Cardiac atrium fibroblast (primary cell): ENCODE data around the gene LHFPL5. TPM values are rescaled to one million over a fixed set of nuclear protein-coding genes. Genes with fewer than 3 reads are reported as not detected.

Source experiments
- total RNA-seq: library from RNA; depleted of rRNA; stranded (reverse); fragments of >200 nt; gene quantifications from 2 replicates; pipeline ENCODE4 v1.2.3, GENCODE V29; 2015

Gene LHFPL5
- not detected in 2 replicates for total RNA-seq

DNA sequence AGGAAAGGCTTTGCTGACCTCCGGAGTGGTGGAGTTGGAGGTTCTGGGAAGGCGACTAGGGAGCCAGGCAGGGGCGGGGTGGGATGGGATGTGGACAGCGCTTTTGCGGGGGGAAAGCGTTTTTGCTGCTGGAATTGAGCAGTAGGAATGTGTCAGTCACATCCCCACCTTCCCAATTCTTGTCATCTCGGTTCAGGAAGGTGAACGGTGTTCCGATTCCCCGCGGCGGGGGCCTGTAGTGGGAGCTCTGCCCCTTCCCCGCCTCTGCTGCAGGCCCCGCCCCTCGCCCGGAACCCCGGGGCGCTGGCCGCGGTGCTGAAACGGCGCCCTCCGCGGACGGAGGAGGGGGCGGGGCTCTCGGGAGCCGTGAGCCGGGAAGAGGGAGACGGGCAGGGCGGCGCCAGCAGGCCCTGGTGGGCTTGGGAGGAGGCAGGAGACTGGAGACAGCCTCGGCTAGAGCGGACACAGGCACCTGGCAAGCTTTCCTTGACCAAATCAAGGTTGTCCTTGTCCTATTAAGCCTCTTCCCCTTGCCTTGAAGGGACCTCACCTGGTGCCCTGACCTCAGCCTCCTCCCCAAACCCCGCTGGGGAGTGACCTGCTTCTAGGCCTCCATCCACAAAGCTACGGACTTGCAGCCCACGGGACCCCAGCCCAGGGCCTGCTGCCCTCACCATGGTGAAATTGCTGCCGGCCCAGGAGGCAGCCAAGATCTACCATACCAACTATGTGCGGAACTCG is at the start of gene LHFPL5:
LHFPL5 (plus strand) TSS at position 357 of the 741 bp plus-strand sequence; CDS start at position 676, 319 bp downstream.

DNA sequence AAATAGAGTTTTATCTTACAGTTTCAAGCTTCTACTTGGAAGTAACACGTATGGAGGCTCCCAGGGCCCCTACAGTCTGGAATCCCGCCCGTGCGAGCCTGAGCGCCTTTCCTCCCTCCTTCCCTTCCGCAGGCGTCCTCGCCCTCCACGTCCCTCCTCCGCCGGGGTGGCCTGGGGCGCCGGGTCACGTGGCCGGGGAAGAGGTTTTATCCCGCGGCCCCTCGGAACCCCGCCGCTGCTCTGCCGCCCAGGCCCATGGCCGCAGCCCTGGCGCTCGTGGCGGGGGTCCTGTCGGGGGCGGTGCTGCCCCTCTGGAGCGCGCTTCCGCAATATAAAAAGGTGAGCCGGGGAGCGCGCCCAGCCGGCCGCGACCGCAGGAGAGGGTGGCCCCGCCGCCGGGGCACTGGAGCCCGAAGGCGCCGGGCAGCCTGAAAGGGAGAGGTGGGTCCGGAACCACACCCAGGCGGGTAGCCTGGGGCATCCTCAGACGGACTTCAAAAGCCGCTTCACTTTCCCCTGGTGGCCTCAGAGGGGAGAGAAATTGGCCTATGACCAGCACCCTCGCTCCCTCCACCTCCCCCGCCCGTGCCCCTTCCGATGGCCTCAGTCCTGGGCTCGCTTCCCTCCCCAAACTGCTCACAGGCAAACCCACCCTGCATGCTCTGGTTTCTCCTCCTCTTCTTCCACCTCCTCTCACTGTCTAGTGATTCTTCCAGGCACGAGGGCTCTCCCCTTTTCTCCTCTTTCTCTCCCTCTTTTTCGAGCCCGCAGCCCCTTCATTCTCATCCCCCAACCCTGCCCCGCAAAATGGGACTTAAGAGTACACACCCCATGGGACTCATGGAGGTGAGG is 28.6 kb upstream of the LHFPL5 start, which contains the start of gene CLPSL2:
CLPSL2 (plus strand) TSS at position 235 of the 852 bp plus-strand sequence; CDS start at position 256, 21 bp downstream.

DNA sequence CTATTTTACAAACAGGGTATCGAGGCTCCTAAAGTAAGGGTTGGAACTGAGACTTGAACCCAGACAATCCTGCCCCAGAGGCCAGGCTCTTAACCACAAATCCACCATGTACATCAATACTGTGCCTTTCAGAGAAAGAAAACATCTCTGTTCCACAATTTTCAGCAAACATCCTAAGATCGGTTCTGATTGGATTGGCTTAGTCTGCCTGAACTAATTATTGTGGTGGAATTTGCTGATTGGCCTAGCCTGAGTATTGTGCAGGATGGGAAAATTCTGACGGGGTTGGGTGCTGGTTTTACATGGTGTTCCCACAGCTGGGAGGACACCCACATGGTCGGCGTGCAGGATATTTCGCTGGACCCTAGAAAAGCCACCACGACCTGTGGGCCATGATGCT is 24.4 kb upstream of the LHFPL5 start, which contains the start of gene CLPSL1:
CLPSL1 (plus strand) TSS at position 301 of the 400 bp plus-strand sequence; CDS start at position 393, 92 bp downstream.

Other genes with a start within 250 kb of the LHFPL5 start
- 121 and 150 TPM in 2 replicates for gene FKBP5, start 116.4 kb upstream of the LHFPL5 start, total RNA-seq
- 0.49 TPM in 1 of 2 replicates, not detected in the other for gene ARMC12, start 68.3 kb upstream of the LHFPL5 start, total RNA-seq
- not detected in 2 replicates for gene CLPSL2, start 28.8 kb upstream of the LHFPL5 start, total RNA-seq
- gene CLPSL1, start 24.3 kb upstream of the LHFPL5 start, total RNA-seq = not detected in 2 replicates
- not detected in 2 replicates for gene CLPS, start 8.0 kb upstream of the LHFPL5 start, total RNA-seq
- gene SRPK1, start 115.7 kb downstream of the LHFPL5 start, total RNA-seq = 28.7 and 31.6 TPM in 2 replicates
- gene SLC26A8, start 219.3 kb downstream of the LHFPL5 start, total RNA-seq = not detected in 2 replicates
- gene MAPK14, start 222.5 kb downstream of the LHFPL5 start, total RNA-seq = 34.8 and 40.3 TPM in 2 replicates